HepG2 (cell line): ENCODE data around the gene HILPDA. TPM values are rescaled to one million over a fixed set of nuclear protein-coding genes. Genes with fewer than 3 reads are reported as not detected.

ENCODE experiments used
- GABPB1 ChIP-seq: IDR thresholded peaks from 2 replicates; pipeline ENCODE4 v1.6.1; 2016; ENCODE audit warnings: mild to moderate bottlenecking, missing genetic modification reagents, moderate library complexity, missing compliant biosample characterization
- KDM3A ChIP-seq: IDR thresholded peaks from 2 replicates; pipeline ENCODE4 v1.6.1; 2018; ENCODE audit warnings: low read depth, missing compliant biosample characterization
- KMT2B ChIP-seq: IDR thresholded peaks from 2 replicates; pipeline ENCODE4 v1.6.1; 2016; ENCODE audit warnings: missing genetic modification reagents, missing compliant biosample characterization
- PHF21A ChIP-seq: sonication (generic); formaldehyde crosslinking; IDR thresholded peaks from 2 replicates; pipeline ENCODE4 v1.5.0; 2020; ENCODE audit warnings: mild to moderate bottlenecking, missing genetic modification reagents
- PITX1 ChIP-seq: sonication (generic); formaldehyde crosslinking; IDR thresholded peaks from 2 replicates; pipeline ENCODE4 v1.5.1; 2020; ENCODE audit warnings: mild to moderate bottlenecking, missing genetic modification reagents
- PRDM15 ChIP-seq: sonication (generic); formaldehyde crosslinking; IDR thresholded peaks from 2 replicates; pipeline ENCODE4 v1.4.0; 2020; ENCODE audit warnings: missing genetic modification reagents
- RAD21 ChIP-seq: fragments of 450-650 bp; formaldehyde crosslinking; IDR thresholded peaks from 2 replicates; pipeline ENCODE4 v1.5.0; 2020; ENCODE audit warnings: mild to moderate bottlenecking
- SAP130 ChIP-seq: IDR thresholded peaks from 2 replicates; pipeline ENCODE4 v1.6.1; 2016; ENCODE audit warnings: low read depth
- ZNF33B ChIP-seq: sonication (generic); formaldehyde crosslinking; IDR thresholded peaks from 2 replicates; pipeline ENCODE4 v1.5.1; 2020; ENCODE audit warnings: mild to moderate bottlenecking, missing genetic modification reagents
- ZNF350 ChIP-seq: sonication (generic); formaldehyde crosslinking; IDR thresholded peaks from 2 replicates; pipeline ENCODE4 v1.4.0; 2020; ENCODE audit warnings: mild to moderate bottlenecking, low read depth, missing genetic modification reagents, borderline replicate concordance
- ZNF354B ChIP-seq: sonication (generic); formaldehyde crosslinking; IDR thresholded peaks from 2 replicates; pipeline ENCODE4 v1.8.0; 2022; ENCODE audit warnings: mild to moderate bottlenecking, missing genetic modification reagents
- ZNF484 ChIP-seq: sonication (generic); formaldehyde crosslinking; IDR thresholded peaks from 2 replicates; pipeline ENCODE4 v1.5.1; 2020; ENCODE audit warnings: mild to moderate bottlenecking, low read depth, missing genetic modification reagents, borderline replicate concordance
- ZNF883 ChIP-seq: sonication (generic); formaldehyde crosslinking; IDR thresholded peaks from 2 replicates; pipeline ENCODE4 v1.5.1; 2020; ENCODE audit warnings: mild to moderate bottlenecking, missing genetic modification reagents; ENCODE audit errors: not compliant biosample characterization
- polyA plus RNA-seq, 8 experiments: library from polyadenylated mRNA; depleted of rRNA in 3 of 8; stranded (reverse) in 7 of 8; unstranded in 1 of 8; fragments of >200 nt; fragmentation: Illumina TruSeq in 4 of 8; extraction: Trizol in 4 of 8; gene quantifications; 2 replicates each; pipeline versions ENCODE4 v1.2.1 to v1.2.3, GENCODE V29; 2011 to 2016; ENCODE audit warnings: low read depth in 4 of 8, missing spikeins in 1 of 8, mixed read lengths in 1 of 8; ENCODE audit not compliant: insufficient read depth in 1 of 8
- total RNA-seq, 5 experiments: library from RNA; depleted of rRNA; stranded (reverse); fragments of >200 nt; fragmentation: Illumina TruSeq; extraction: Trizol; gene quantifications; 2 replicates each; pipeline ENCODE4 v1.2.3, GENCODE V29; 2016; ENCODE audit warnings: low read depth in 1 of 5
- TF ChIP-seq, protein P1 (sequence below): IDR thresholded peaks from 2 replicates; pipeline ENCODE4 v1.6.1; 2018; ENCODE audit warnings: missing genetic modification reagents, mild to moderate bottlenecking, missing compliant biosample characterization
- TF ChIP-seq, protein P2 (sequence below): sonication (generic); formaldehyde crosslinking; IDR thresholded peaks from 2 replicates; pipeline ENCODE4 v1.9.0; 2022; ENCODE audit warnings: missing genetic modification reagents, mild to moderate bottlenecking, borderline replicate concordance

Gene HILPDA
- total and polyA plus RNA-seq, 2 of the 13 experiments (the other 11 are each of a cell fraction or from before 2014, with no cell fraction given), result 11.1 to 44.0 TPM

DNA sequence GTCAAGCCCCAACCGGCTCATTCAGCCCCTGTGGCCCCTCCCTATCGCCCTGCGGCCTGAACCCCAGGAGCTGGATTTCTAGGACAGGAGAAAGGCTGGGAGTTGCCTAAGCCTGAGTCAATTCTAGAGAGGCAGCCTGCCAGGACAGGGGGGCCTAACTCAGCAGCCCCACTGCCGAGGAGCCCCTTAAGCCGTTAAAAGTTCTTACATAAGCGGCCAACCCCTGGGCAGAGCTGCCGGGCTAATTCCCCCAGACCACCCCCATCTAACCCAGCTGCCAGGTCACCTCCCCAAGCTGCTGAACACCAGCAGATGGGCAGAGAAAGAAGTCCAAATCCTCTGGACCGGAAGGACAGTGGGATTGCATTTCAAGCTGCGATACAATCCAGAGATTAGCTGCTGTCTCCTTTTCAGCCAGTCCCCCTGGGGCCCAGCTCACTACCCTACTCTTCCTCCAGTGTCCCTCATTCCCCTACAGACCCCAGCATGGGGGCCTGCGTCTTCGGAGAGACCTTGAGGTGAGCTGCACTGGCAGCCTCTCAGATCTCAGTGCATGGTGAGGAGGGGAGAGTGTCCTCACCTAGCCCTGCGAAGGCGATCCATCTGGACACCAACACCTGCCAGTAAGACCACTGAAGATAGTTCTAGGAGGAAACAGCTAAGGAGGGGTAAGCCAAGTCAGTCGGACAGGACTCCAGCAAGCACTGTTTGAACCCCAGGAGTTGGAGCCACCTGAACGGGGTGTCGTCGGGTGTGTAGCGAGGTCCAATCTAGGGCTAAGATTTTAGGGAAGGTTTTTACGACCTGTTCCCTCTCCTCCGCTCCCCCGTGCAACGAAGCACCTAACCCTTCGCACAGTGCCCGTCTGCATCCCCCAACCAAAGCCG is 46.7 kb upstream of the HILPDA start (continued):
- TF ChIP-seq ZNF33B (CRISPR knock-in tag) (0 out of 2 replicates have a peak, but pooled peaks have one; percentile 65), ZNF354B (no peak), PITX1 (CRISPR knock-in tag) (peak; percentile 74), ZNF350 (CRISPR knock-in tag) (0 out of 2 replicates have a peak, but pooled peaks have one; percentile 22), ZNF883 (peak; percentile 52), PRDM15 (CRISPR knock-in tag) (0 out of 2 replicates have a peak, but pooled peaks have one; percentile 4), ZNF484 (no peak), KMT2B (0 out of 2 replicates have a peak, but pooled peaks have one; percentile 11), SAP130 (peak; percentile 22), GABPB1 (peak; percentile 36; the same call in 1 of the 2 replicates), PHF21A (CRISPR knock-in tag) (peak; percentile 28; the same call in 1 of the 2 replicates), RAD21 (no peak), KDM3A (CRISPR knock-in tag) (no peak)
- TF ChIP-seq, protein P1, sequence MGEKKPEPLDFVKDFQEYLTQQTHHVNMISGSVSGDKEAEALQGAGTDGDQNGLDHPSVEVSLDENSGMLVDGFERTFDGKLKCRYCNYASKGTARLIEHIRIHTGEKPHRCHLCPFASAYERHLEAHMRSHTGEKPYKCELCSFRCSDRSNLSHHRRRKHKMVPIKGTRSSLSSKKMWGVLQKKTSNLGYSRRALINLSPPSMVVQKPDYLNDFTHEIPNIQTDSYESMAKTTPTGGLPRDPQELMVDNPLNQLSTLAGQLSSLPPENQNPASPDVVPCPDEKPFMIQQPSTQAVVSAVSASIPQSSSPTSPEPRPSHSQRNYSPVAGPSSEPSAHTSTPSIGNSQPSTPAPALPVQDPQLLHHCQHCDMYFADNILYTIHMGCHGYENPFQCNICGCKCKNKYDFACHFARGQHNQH (CRISPR knock-in tag), result 0 out of 2 replicates have a peak, but pooled peaks have one; percentile 10
- TF ChIP-seq, protein P2, sequence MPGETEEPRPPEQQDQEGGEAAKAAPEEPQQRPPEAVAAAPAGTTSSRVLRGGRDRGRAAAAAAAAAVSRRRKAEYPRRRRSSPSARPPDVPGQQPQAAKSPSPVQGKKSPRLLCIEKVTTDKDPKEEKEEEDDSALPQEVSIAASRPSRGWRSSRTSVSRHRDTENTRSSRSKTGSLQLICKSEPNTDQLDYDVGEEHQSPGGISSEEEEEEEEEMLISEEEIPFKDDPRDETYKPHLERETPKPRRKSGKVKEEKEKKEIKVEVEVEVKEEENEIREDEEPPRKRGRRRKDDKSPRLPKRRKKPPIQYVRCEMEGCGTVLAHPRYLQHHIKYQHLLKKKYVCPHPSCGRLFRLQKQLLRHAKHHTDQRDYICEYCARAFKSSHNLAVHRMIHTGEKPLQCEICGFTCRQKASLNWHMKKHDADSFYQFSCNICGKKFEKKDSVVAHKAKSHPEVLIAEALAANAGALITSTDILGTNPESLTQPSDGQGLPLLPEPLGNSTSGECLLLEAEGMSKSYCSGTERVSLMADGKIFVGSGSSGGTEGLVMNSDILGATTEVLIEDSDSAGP (CRISPR knock-in tag), result 0 out of 2 replicates have a peak, but pooled peaks have one; percentile 21
